Central memory CD4-positive, alpha-beta T cell (primary cell): ENCODE results near the gene LHPP.

Source experiments
- DNase-seq: peaks from one replicate; pipeline ENCODE4 v3.0.0; 2022

LHPP gene

DNA sequence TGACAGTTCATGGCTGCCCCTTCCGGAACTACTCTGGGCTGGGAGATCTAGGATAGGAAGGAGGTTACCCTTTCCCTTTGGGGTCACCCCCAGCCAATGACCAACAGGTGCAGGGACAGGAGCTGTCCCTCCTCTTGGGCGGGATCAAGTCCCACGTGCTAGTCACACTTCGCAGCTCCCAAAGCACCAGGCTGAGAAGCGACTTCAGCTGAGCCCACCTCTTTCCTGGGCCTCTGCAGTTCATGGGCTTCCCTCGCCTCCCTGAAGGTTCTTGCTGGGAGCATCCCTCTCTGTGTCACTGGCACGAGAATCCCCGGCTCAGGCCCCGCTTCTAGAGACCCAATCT is 167.0 kb downstream of the LHPP start:
- DNase-seq = no peak

DNA sequence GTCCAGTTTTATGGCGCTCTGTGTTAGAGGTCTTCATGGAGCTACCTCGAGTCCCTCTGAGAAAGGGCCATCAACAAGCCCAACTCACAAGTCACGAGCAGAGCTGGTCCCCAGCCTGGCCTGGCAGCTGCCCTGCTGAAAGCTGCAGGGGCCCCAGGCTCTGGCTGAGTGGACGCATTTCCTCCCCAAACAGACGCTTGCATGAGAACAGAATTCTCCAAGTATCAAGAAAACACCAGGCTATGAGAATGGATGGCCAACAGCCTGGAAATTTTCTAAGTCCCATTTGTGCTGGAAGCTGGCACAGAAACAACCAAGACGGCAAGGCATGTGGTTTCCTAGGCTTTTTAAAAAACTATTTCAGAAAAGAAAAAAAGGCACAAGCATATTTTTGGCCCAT is 167.8 kb downstream of the LHPP start:
- no peak for DNase-seq

DNA sequence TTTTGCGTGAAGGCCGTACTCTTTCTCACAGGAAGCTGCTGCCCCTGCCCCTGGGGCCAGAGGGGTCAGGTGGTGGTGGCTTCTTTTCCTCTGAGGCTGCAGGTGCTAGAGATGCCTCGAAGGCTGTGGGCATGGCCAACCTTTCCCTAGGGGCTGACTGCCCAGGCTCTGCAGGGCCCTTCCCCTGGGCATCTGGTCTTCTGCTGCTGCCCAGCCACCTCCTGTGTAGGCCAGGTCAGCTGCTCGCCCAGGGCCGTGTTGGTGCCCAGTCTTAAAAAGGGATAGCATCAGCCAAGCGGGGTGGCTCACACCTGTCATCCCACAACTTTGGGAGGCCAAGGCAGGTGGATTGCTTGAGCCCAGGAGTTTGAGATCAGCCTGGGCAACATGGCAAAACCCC is 168.2 kb downstream of the LHPP start:
- DNase-seq = no peak

DNA sequence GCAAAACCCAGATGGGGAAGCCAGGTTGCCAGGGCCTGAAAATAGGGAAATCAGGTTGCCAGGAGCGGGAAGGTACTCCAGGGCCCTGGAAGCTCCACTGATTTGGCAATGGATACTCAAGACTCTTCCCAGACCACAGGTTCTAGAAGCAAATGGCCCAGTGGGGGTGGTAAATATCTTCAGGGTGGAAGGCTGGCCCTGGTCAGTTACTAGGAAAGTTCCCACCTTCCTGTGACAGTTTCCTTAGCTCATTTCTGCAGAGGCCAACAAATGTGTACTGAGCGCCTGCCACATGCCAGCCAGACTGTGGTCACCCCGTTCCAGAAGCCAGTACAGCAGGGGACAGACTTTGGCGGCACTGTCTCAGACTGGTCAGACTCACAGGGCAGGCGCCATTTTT is 168.9 kb downstream of the LHPP start:
- DNase-seq = no peak

DNA sequence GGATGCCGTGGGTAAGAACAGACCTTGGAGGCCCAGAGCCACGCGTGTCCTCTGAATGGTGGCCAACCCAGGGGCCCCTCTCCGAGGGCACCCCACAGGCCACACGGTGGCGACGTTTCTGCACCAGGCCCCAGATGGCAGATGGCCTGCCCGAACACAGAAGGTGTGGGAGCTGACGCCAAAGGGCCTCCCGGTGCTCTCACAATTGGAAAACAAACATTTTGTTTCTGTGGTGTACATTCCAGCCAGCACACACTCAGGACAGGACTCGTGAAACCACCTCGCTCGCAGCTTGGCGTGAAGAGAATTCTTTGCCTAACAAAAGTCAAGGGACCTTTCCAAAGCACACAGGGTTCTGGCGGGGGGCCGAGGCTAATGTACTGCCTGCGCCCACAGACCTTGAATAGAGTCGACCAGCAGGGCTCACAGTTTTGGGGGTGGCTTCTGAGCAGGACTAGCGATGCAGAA is 170.5 kb downstream of the LHPP start:
- DNase-seq = no peak

DNA sequence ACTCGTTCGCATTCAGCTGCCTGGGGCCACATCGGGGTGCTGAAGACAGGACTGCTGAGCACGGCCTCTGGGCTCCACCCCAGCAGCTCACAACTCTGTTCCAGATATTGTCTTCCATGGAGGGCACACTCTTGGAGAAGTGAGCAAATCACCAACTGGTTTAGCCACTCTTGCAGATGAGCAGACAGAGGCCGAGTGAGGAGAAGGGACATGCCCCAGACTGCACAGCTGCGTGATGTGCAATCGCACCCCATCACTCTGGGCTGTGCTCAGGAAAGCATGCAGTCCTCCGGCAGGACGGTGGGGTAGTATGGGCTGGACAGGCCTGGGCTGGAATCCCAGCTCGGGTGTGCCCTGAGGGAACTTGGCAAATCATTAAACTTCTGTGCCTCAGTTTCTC is 170.9 kb downstream of the LHPP start:
- no peak for DNase-seq

DNA sequence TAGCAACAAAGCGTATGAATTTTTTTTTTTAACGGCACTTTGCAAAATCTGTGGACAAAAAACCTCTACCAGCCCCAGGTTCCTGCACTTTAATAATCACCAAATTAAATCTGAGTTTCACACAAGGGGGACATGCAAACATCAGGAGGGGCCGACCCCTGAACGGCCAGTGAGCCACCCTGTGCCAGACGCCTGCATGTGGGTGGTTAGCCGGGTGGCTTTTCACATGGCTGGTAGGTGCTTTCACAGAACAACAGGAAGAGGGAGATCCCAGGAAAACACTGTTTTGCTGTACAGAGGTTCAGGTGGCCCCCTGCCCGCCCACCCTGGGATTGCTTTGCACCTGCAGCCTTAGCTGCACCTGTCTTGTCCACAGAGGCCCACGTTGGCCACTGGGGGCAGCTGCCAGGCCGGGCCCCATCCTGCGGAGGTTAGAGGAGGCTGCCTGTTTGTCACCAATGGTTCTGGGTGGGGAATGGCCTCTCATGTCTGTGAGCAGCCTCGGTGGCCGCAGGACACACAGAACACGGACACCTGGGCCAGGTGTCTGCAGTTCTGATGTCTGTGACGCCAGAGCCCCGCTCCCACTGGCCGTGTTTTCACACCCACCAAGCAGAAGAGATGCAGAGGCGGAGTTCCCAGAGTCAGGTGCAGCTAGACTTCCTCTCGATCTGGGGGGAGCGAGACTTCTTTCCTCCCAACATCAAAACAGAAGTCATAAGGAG is 174.8 kb downstream of the LHPP start:
- DNase-seq = peak; percentile 47

DNA sequence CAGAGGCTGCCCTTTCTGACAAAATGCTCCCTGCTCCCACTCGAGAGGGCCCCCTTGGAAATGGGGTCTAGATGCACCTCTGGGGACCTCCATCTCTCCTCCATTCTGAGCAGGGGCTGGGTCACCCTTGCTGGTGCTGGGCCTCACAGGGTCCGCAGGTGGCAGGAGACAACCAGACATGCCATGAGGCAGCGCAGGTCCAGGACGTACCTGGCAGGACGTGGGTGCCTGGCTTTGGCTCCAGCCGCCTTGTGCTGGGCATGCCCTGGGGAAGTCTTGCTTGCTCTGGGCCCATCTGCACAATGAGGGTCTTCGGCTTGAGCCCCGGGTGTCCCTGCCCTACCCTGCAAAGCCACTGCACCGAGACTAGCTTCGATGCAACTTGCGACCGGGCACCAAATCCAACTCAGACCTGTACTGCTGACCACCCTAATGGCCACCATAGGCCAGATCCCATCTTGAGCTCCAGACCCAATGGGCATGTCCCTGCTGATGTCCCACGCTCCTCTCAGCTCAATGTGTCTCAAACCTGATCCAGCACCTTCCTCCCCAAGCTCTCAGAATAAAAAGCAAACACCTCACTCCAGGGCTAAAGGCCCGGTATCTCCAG is 175.6 kb downstream of the LHPP start:
- no peak for DNase-seq

DNA sequence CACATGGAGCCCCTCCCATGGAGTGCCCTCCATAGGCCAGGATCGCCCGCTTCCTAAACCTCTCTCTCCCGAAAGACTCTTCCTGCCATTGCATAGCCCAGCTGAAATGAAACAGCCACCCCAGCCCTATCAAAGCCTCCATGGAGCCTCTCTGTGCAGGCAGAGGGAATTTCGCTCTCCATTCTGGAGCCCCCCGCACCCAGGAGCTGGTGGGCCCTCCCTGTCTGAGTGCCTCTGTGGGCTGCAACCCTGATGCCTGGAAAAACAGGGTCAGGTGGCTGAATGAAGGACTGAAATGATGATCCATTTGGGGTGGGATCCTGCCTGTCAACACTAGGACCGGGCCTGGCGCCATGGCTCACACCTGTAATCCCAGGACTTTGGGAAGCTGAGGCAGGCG is 176.1 kb downstream of the LHPP start:
- DNase-seq = no peak

DNA sequence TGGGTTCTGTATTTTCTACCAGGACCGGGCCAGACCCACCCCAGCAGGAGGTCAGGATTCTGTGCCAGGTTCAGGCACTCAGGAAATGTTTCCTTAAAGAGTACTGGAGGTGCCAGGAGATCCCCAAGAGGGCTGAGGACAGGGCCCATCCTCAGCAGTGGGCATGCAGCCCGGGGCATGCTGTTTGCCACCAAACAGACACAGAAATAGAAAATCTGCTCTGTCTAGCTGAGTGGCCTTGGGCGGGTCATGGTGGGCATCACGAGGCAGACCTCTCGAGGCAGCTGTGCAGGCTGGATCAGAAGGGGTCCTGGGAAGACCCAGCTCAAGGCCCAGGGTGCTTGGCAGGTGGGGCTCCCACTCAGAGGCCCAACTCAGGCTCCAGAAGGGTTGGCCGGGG is 177.6 kb downstream of the LHPP start:
- DNase-seq = no peak

DNA sequence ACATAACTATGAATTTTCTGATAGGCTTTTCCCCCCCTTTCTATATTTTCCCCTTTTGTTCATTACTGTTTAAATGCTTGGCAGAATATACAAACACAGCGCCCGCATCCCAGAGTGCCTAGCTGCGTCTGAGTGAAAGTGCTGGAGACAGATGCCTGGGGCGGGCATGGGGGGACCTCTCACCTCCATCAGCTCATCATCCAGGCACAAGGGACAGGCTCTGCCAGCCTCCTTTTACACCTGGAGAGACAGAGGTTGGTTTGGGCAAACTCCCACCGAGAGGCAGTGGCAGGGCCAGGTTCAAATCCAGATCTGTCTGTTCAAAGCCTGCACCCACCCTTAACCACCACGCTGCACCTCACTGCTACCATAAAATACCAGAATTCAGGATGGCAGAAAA is 178.0 kb downstream of the LHPP start:
- no peak for DNase-seq

DNA sequence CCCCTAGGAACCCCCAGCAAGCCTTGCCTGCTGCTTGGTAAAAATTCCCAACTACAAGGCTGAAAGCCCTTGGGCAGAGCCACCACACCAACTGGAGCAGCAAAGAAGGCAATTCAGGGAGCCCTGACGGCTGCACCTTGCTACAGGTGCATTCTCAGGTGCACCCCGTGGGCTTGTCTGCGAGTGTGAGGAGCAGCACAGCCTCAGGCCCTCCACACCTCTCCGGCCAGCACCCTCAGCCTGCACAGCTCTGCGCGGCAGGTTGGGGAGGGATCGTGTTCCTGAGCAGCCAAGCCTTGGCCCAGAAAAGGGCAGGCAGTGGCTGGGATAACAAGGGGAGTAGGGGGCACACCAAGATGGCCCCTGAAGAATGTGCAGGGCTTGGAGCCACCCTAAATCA is 178.4 kb downstream of the LHPP start:
- no peak for DNase-seq

DNA sequence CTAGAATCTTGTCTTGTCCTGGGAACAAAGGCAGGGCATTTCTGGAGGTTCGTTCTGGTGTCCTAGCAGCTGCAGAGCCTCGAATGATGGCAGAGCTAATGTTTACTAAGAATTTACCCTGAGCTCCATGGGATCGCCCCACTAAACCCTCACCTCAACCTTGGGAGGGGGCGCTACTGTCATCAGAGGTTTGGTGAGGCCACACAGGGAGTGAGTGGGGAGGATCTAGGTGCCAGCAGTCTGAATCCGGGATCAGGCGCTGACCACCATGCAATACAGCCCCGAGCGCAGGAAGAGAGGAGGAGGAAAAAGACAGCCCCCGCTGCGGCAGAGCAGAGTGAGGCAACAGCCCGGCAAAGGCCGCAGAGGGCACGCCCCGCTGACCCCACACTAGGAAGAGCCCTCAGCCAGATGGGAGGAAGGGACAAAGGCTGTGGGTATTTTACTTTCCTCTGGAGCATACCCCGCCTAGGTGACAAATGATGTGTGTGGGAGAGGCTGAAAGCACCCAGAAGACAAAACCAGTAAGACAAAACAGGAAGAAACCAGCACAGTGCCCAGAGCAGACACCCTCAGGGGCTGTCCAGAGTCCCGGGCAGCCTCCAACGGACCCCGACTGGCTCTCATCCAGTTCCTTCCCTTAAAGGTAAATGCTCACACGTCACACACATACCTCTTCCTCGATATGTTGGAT is 179.1 kb downstream of the LHPP start:
- DNase-seq = no peak

DNA sequence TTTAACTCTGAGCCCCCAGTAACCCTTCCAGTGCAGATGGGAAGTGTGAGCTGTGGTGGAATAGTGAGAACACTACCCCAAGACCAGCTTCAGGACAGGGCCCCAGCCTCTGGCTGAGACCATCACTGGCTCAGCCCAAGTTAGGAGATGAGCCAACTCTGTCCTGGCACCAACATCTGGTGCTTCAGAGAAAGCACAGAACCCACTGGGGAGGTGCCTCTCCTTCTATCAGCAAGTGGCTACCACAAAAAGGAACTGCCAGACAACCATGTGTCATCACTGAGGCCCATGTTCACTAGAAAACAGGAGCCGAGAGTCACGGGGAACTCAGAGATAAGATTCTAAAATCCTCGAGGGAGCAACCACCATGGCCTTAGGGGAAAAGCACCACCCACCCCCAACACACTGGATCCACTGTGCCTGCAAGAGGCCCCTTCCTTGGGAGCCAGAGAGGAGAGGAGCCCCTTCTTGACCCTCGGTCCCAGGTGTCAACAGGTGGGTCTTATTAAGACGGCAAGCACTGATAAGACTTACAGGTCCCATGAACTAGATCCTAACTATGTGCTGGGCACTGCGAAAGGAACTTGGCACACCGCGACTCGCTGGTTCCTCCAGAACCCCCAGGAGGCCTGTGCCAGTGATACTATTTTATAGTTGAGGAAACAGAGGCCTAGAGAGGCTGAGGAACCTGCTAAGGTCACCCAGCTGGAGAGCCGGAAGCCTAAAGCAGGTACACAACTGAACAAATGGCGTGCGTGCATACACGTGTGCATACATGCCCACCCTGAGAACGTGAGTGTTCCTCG is 179.9 kb downstream of the LHPP start:
- peak; percentile 46 for DNase-seq

DNA sequence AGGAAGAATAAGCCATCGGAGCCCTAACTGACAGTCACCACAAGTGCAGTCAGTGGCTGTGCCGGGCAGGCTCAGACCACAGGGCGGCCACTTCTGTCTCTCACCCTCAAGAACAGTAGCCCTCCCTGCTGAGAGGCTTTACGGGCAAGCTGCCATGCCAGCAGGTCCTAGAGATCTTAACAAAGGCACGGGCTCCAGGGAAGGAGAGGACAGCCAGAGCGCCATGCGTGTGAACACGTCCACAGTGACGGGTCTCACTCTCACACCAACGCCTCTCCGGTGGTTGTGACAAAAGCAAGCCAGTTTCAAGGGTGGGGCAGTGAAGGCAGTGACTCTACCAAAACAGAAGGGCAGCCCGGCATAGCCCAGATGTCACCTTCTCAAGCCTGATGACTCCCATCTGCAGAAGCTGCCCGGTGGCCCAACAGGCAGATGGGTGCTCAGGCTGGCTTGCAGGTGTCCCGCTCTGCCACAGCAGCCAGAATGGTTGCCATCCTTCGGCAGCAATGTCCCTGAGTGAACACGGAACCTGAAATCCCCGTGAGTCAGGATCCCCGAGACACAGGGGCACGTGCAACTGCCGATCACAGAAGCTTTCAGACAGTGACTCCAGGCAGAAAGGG is 180.6 kb downstream of the LHPP start:
- no peak for DNase-seq

DNA sequence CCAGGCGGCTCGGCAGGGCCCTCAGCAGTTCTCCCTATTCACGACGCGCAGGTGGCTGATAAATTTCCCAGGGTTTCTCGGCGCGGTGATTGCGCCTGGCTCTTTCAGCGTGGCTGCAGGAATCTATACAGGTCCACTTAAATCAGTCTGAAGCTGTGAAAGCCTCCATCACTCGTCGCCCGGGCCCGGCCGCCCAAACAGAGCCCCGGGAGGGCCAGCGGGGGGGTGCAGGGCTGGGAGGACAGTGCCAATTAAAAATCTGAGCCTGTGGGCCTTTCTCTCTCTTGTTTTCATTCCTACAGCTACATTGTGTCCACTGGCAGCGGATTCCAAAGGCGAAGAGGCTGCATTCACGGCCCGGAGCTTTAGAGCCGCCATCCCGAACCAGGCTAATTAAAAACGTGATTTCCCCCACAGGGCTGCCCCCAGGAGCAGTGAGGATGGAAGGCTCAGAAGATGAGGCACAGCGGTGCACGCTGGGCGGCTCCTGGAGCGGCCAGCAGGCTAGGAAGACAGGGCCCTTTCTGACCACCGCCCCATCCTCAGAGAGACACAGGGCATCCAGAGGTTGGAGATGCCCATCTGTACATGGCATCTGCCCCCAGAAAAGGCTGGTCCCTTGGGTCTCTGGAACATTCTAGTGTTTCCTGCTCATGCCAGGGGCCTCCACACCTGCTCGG is 181.8 kb downstream of the LHPP start:
- no peak for DNase-seq

DNA sequence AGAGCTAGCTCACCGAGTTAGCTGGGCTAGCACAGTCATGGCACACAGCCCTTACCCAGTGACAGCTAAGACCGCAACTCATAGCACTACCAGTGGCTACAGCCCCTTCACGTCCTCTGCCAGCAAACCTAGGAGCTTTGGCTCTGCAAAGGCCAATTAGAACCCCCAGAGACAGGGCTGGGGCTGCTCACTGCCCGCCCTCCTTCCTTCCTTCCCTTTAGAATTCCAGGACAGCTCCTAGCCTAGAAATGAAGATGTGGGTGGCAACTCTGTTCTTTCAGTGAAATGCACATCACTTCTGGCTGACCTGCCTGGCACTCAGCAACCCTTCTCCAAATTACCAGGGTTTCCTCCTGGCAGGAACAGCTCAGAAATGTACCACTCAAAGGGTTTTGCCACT is 182.6 kb downstream of the LHPP start:
- no peak for DNase-seq

DNA sequence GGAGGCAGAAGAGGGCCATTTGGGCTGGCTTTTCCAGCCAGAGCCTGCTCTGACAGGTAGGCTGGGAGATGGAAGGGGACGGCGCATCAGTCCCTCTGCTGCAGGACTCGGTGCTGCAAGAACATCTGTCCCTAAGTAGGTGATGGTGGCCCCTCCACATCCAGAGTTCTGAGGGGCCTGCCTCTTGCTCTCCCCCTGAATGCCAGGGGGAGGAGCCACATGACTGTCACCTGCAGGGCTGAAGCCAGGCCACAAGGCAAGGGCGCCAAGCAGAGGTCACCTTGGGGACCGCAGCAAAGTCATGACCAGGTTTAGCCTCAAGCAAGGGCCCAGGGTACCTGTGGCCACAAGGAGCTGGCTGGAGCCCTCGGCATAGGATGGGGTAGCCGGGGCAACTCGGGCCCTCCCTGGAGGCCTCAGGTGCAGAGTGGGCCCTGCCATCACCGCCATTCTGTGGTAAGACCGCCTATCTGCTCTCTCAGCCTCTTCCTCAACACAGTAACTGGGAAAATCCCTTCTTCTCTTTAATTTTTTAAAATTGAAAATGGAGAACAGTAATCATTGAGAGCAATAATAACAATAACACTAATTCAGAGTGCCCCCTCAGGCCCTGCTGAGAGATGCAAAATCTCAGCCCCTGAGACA is 183.3 kb downstream of the LHPP start:
- DNase-seq = no peak

DNA sequence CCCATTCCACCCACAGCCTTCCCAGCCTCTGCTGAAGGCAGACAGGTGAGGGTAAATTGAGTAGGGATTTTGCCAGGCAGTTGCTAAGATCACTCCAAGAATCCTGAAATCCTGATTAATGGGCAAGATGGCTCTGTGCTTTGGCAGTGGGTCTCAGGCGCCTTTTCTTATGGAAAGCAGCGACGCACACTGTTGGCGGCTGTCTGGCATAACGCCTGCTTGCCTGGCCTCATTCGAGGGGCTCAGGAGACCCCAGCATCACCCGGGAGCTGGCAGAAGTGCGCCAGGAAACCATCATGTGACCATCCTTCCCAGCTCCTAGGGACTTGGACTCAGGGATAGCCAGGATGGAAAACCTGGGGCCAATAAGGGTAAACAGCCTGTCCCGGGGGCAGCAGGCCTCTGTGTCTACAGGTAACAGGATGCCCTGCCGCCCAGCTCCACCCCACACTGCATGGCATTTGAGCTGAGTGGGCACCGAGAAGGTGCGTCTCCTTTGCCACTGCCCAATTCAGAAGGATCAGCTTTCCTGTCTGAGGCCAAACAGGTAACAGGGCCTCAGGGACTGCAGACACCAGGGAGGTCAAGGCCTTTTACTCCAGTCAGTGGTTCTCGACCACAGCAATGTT is 184.0 kb downstream of the LHPP start:
- DNase-seq = no peak

DNA sequence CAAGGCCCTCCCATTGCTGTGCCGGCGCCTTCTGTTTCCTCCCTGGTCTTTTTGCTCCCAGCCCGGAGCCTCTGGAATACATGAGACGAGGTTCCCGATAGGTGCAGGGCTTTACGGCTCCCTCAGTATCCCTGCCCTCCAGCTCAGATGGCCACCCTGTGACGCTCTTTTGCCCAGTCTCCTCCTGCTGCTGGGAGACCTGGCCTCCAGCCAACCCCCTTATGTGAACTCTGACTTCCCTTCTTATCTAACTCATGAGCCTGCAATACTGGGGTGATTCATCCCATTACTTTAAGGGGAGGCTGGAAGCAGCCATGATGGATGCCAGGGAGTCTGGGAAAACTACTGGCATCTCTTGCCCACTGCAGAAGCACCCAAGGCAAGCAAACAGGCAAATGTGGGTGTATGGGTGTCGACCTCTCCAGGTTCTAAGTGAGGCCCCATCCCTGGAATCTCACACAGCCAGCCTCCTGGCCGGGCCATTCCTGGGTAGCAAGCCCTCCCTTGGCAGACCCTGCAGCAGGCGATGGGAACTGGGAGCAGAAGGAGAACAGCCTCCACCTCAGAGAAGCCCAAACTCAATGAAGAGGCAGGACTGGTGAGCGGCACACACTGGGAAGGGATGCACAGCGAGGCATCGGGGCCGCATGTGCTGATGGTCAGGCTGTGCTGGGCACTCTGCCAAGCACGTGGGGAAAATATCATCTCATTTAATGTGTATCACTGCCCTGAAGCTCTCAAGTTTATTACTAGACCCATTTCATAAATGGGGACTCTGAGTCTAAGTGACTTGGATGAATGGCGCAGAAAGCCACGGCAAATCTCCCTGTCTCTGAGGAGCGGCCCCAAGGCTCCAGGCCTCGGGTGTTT is 185.1 kb downstream of the LHPP start:
- DNase-seq = no peak
